Keratinocyte (primary cell): ENCODE data around the gene PLA1A.

ENCODE experiments used
- EZH2 ChIP-seq: IDR thresholded peaks from one replicate; pipeline ENCODE4 v1.6.1; 2012; ENCODE audit warnings: inconsistent platforms, mild to moderate bottlenecking, low read length, moderate library complexity
- TF ChIP-seq, protein P1 (sequence below), 3 experiments: IDR thresholded peaks in 1 of 3; conservative IDR thresholded peaks in 1 of 3; optimal IDR thresholded peaks in 1 of 3; 2 replicates in 2 of 3; 3 replicates in 1 of 3; pipeline versions ENCODE3 to v1.5.1; 2011; ENCODE audit warnings: low read length in 3 of 3, mild to moderate bottlenecking in 3 of 3, moderate library complexity in 2 of 3, control low read depth in 1 of 3, inconsistent platforms in 1 of 3; ENCODE audit not compliant: insufficient read depth in 2 of 3; ENCODE audit errors: extremely low read depth in 1 of 3

GRCh38 chr3:119628390-119628789, 30.7 kb downstream of the PLA1A start:
- TF ChIP-seq EZH2, result no peak
- TF ChIP-seq, protein P1, sequence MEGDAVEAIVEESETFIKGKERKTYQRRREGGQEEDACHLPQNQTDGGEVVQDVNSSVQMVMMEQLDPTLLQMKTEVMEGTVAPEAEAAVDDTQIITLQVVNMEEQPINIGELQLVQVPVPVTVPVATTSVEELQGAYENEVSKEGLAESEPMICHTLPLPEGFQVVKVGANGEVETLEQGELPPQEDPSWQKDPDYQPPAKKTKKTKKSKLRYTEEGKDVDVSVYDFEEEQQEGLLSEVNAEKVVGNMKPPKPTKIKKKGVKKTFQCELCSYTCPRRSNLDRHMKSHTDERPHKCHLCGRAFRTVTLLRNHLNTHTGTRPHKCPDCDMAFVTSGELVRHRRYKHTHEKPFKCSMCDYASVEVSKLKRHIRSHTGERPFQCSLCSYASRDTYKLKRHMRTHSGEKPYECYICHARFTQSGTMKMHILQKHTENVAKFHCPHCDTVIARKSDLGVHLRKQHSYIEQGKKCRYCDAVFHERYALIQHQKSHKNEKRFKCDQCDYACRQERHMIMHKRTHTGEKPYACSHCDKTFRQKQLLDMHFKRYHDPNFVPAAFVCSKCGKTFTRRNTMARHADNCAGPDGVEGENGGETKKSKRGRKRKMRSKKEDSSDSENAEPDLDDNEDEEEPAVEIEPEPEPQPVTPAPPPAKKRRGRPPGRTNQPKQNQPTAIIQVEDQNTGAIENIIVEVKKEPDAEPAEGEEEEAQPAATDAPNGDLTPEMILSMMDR (optimal IDR thresholded peaks at IDR 0.05 in 1 of 3, IDR thresholded peaks at IDR 0.05 in 1 of 3, conservative IDR thresholded peaks at IDR 0.05 in 1 of 3; ENCODE audit: extremely low read depth in 1 of 3, insufficient read depth in 2 of 3, low read length in 3 of 3), result no peak
